Right ventricle myocardium superior (tissue), 1 donor: ENCODE measurements around the gene CCDC150. TPM values are rescaled to one million over a fixed set of nuclear protein-coding genes. Genes with fewer than 3 reads are reported as not detected.

Source experiments
- ATAC-seq: fragments of 200-7000 bp; cut with Tn5 transposase; one replicate; pipeline ENCODE4 v1.9.1; 2020; ENCODE audit warnings: mild to moderate bottlenecking; ENCODE audit not compliant: poor library complexity
- DNase-seq: peaks from one replicate; pipeline ENCODE4 v3.0.0-alpha.2; 2020
- intact Hi-C: fragments of 100-400 bp; cut with DNase I; formaldehyde crosslinking; loops from one replicate; pipeline ENCODE4 v1.11.2; 2022
- total RNA-seq: library from RNA; stranded (reverse); fragmentation: NEBNext Ultra II Directional; extraction: Animal tissue kit (Norgen Biotek cat#: 25700); gene quantifications from one replicate; pipeline ENCODE4 v1.2.1, GENCODE V29; 2021
- donor health status: DM: no; HTN: yes; CAD: no; lungs with severe emphysema.

Gene CCDC150
- total RNA-seq, 1 donor from 2014 or later: 0.97 TPM

DNA sequence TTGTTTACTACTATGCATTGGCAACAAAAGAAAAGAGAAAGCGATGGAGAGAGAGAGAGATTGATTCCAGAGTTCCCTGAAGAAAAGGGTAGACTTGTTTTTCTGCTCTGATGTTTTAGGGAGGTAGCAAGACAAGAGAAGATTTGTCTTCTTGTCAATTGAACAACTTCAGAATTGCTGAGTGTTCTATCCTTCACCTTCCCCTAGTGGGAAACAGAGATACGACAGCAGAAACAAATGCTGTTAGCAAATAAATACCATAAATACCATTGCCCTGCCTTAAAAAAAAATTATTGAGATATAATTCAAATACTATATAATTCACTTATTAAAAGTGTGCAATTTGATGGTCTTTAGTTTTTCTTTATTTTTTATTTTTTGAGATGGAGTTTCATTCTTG is 26.2 kb upstream of the CCDC150 start:
- ATAC-seq (no peak), DNase-seq (no peak)
- intact Hi-C loops: no loop called here

DNA sequence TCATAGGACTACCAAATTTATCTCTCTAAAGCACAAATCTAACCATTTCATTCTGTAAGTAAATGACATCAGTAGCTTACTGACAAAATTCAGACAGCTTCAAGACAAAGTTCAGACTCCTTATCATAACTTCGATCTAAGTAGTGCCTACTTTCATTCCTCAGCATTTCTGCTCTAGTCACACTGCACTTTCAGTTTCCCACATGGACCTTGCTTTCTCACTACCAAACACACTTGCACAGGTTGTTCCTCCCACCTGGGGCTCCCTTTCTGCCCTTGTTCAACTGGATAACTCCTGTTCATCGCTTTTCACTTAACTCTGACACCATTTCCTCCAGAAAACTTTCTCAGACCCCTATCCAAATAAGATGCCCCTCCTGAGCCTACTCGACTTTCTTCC is 22.1 kb upstream of the CCDC150 start:
- DNase-seq (no peak), ATAC-seq (no peak)
- intact Hi-C loops: no loop called here

GRCh38 chr2:196618661-196619060 is 20.9 kb upstream of the CCDC150 start:
- DNase-seq: no peak
- intact Hi-C loops: no loop called here
- no peak for ATAC-seq

GRCh38 chr2:196630531-196630930 is 9.0 kb upstream of the CCDC150 start:
- DNase-seq (no peak), ATAC-seq (no peak)
- intact Hi-C loops: no loop called here

- DNase-seq (no peak), ATAC-seq (no peak)
- intact Hi-C loops: no loop called here
These were observed 4.4 kb upstream of the CCDC150 start for GRCh38 chr2:196635156-196635555.

DNA sequence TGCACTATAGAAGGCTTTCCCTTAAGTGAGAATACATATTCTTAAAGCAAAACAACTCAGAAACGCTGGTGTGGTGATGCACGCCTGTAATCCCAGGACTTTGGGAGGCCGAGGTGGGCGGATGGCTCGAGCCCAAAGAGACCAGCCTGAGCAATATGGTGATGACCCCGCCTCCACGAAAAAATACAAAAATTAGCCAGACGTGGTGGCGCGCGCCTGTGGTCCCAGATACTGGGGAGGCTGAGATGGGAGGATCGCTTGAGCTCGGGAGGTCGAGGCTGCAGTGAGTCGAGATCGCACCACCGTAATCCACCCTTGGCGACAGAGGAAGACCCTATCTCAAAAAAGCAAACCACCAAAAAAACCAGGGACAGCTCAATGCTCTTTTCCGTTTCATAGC is 750 bp upstream of the CCDC150 start:
- DNase-seq (peak; percentile 42), ATAC-seq (no peak)
- intact Hi-C loops: no loop called here

GRCh38 chr2:196640031-196640548 is 575 bp downstream of the CCDC150 start:
- intact Hi-C loops: no loop called here
- DNase-seq: no peak
- no peak for ATAC-seq

GRCh38 chr2:196649202-196649601 is 9.7 kb downstream of the CCDC150 start:
- intact Hi-C loops: no loop called here
- DNase-seq: no peak
- ATAC-seq: no peak

- intact Hi-C loops: no loop called here
- DNase-seq (no peak), ATAC-seq (no peak)
These were observed 12.0 kb downstream of the CCDC150 start for GRCh38 chr2:196651387-196652094.

DNA sequence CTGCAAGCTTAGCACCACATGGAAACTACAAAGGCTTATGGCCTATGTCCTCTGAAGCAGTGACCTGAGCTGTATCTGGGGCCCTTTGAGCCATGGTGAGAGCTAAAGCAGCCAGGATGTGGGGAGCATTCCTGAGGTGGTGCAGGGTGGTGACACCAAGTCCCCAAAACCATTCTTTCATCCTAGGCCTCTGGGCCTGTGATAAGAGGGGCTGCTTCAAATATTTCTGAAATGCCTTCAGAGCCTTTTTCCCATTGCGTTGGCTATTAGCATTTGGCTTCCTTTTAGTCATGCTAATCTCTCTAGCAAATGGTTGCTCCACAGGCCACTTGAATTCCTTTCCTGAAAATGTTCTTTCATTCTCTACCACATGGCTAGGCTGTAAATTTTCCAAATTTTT is 13.4 kb downstream of the CCDC150 start:
- intact Hi-C loops: no loop called here
- no peak for DNase-seq
- no peak for ATAC-seq

DNA sequence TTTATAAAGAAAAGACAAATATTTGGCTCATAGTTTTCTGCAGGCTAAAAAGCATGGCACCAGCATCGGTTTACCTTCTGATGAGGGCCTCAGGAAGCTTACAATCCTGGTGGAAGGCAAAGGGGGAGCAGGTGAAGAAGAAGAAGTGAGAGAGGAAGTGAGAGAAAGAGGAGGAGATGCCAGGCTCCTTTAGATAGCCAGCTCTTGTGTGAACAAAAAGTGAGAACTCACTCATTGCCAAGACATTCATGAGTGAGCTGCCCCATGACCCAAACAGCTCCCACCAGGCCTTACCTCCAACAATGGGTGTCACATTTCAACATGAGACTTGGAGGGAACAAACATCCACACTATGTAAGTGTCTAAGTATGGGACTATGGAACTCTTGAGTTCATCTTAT is 14.3 kb downstream of the CCDC150 start:
- intact Hi-C loops: no loop called here
- ATAC-seq (no peak), DNase-seq (no peak)

DNA sequence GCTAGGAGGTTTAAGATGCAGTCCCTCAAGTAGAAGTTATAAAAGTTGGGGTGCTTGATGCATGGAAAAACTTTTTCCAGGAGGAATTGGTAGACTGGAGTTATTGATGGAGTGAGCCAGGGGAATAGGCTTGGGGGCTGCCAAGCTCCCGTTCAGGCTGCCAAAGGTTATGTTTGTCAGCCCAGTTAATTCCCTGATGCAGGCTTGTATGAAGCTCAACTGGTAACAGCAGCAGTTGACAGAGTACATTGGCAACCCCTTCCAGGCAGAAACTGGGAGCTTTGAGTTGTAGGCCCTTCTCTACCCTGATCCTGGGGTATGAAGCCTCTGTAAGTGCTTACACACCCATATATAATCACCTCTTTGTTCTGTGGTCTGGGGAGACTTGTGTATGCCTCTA is 16.2 kb downstream of the CCDC150 start:
- no peak for ATAC-seq
- no peak for DNase-seq
- intact Hi-C loops: no loop called here

DNA sequence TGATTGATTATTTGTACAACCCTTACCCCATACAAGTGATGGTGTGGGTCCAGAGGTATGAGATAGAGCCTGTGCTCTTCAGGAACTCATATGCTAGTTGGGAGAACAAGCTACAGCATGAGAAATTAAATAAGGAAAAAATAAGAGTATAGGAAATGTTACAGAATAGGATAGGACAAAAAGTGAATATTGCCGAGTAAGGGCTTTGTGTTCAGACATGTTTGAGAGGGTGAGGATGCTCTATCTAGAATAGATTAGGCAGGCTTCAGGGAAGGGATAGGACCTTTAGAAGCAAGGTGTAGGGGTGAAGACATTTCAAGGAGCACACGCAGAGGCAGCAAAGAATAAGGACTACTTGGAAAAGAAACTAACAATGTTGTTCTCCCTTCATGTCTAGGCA is 17.8 kb downstream of the CCDC150 start:
- DNase-seq (no peak), ATAC-seq (no peak)
- intact Hi-C loops: no loop called here

DNA sequence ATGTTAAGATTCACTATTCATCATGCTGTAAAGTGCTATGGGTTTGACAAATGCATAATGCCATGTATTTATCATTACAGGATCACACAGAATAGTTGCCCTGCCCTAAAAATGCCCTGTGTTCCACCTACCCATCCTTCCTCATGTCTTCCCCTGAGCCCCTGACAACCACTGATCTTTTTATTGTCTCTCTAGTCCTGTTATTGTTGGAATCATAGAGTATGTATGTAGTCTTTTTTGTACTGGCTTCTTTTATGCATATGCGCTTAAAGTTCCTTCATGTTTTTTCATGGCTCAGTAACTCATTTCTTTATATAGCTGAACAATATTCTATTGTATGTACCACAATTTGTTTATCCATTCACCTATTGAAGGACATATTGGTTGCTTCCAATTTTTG is 20.3 kb downstream of the CCDC150 start:
- ATAC-seq: no peak
- no peak for DNase-seq
- intact Hi-C loops: no loop called here

DNA sequence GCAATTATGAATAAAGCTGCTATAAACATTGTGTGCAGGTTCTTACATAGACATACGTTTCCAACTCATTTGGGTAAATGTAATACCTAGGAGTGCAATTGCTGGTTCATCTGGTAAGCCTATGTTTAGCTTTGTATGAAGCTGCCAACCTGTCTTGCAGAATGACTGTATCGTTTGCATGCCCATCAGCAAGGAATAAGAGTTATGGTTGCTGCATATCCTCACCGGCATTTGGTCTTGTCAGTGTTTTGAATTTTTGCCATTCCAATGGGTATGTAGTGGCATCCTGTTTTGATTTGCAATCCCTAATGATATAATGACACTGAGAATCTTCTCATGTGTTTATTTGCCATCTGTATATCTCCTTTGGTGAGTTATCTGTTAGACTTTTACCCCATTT is 20.7 kb downstream of the CCDC150 start:
- DNase-seq (no peak), ATAC-seq (no peak)
- intact Hi-C loops: no loop called here

- ATAC-seq (no peak), DNase-seq (no peak)
- intact Hi-C loops: no loop called here
These were observed 30.8 kb downstream of the CCDC150 start for GRCh38 chr2:196670342-196670741.

DNA sequence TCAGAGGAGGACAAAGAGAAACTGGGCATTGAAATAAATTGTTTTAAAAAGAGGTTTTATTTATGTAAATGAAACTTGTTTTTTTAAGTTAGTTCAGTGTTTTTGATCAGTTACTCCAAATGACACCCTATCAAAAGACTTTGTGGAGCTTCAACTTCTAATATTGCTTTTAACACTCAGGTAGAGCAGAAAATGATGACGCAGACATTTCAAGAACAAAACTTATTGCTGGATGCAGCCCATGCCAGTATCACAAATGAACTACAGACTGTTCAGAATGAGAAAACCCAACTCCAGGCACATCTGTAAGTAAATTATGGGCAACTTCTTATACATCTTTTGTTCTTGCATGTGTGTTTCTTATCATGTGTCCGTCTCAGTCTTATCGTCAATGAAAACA is 36.4 kb downstream of the CCDC150 start:
- ATAC-seq (no peak), DNase-seq (no peak)
- intact Hi-C loops: no loop called here

DNA sequence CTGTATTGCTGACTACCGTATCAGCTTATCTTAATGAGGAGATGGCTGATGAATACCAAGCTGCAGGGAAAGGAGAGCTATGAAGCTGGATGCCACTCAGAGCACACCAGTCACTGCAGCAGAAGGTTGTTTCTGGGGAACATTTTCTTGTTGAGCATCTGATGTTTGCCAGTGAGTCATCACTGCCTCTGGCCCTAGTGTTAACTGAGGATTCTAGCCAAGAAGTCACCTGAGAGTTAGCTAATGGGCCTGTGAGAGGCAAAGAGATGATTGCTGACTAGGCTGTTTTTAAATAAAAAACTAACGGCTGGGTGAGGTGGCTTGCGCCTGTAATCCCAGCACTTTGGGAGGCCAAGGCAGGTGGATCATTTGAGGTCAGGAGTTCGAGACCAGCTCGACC is 37.9 kb downstream of the CCDC150 start:
- intact Hi-C loops: no loop called here
- no peak for ATAC-seq

GRCh38 chr2:196679368-196679767 is 39.9 kb downstream of the CCDC150 start:
- ATAC-seq (no peak), DNase-seq (no peak)
- intact Hi-C loops: no loop called here

More for the DNA sequence above, 37.9 kb downstream of the CCDC150 start:
- no peak for DNase-seq

- intact Hi-C loops: no loop called here
- ATAC-seq: no peak
- no peak for DNase-seq
These were observed 42.0 kb downstream of the CCDC150 start for GRCh38 chr2:196681510-196681909.

GRCh38 chr2:196685792-196686191 is 46.3 kb downstream of the CCDC150 start:
- intact Hi-C loops: no loop called here
- no peak for ATAC-seq

More at GRCh38 chr2:196685792-196686191, 46.3 kb downstream of the CCDC150 start:
- DNase-seq: no peak
